GM12891 (cell line): ENCODE data around the gene C17orf100.
A peak's percentile ranks its signal among the peaks of the same experiment; 100 is the strongest.

ENCODE experiments used
- POLR2A ChIP-seq: IDR thresholded peaks from 2 replicates; pipeline ENCODE4 v1.6.1; 2011; ENCODE audit warnings: low read depth, low read length, control low read depth
- TAF1 ChIP-seq: IDR thresholded peaks from 2 replicates; pipeline ENCODE4 v1.6.1; 2011; ENCODE audit warnings: low read depth, low read length, control low read depth

DNA sequence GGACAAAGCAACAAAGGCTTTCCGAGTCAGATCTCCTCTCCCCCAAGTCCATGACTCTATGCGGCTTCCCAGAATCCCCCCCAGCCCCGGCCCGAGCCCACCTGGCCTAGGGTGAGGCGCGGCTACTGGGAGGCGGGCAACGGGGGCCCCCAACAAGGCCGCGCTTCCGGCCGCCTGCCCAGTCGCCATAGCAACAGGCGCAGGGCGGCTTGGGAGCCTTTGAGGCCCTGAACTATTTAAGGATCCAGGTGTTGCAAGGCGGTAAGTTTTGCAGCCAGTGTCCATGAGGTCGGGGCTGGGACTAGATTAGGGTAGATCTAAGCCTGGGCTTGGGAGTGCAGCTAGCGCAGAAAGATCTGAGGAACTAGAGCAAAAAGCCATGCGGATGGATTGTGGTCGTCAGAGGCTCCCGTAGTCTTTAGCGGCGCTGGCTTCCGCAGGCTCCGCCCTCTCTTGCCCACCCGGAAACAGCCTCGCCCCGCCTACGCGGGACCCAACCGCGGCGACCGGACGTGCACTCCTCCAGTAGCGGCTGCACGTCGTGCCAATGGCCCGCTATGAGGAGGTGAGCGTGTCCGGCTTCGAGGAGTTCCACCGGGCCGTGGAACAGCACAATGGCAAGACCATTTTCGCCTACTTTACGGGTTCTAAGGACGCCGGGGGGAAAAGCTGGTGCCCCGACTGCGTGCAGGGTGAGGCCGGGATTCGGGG is 10.9 kb upstream of the C17orf100 start, which contains the start of the genes KIAA0753 and TXNDC17:
- TF ChIP-seq POLR2A, result peak; percentile 98
- peak; percentile 99 for TF ChIP-seq TAF1
